Esophagus squamous epithelium (tissue), 5 donors: ENCODE results near the gene TBPL1. TPM values are rescaled to one million over a fixed set of nuclear protein-coding genes. Genes with fewer than 3 reads are reported as not detected.
A peak's percentile ranks its signal among the peaks of the same experiment; 100 is the strongest.

Experiments
- DNase-seq: peaks from one replicate; lab custom pipeline; 2025; lab: John Stamatoyannopoulos, UW
- H3K27ac ChIP-seq, 4 donors: fragments of 200-600 bp; sonication (generic); one replicate each; pipeline ENCODE4 v1.5.1; 2016 to 2019; ENCODE audit warnings: mild to moderate bottlenecking in 1 of 4
- H3K27me3 ChIP-seq, 4 donors: fragments of 200-600 bp; sonication (generic); 1 replicate in 3 of 4; 2 replicates in 1 of 4; pipeline versions ENCODE4 v1.5.1 to v1.6.0; 2017 to 2021; ENCODE audit warnings: antibody characterized with exemption in 1 of 4
- H3K36me3 ChIP-seq, 3 donors: fragments of 200-600 bp; sonication (generic); one replicate each; pipeline ENCODE4 v1.5.1; 2016 to 2019
- H3K4me1 ChIP-seq, 3 donors: fragments of 200-600 bp; sonication (generic); one replicate each; pipeline ENCODE4 v1.5.1; 2017 to 2019
- H3K4me3 ChIP-seq, 4 donors: fragments of 200-600 bp; sonication (generic); 1 replicate in 3 of 4; 2 replicates in 1 of 4; pipeline ENCODE4 v1.5.1; 2016 to 2019; ENCODE audit warnings: mild to moderate bottlenecking in 2 of 4, moderate library complexity in 1 of 4
- H3K9me3 ChIP-seq, 3 donors: fragments of 200-600 bp; sonication (generic); one replicate each; pipeline ENCODE4 v1.5.1; 2016 to 2019
- POLR2A ChIP-seq, 4 donors: fragments of 450-650 bp; IDR thresholded peaks; one replicate each; pipeline ENCODE4 v1.6.1; 2017; ENCODE audit warnings: antibody characterized with exemption in 4 of 4, mild to moderate bottlenecking in 4 of 4, moderate library complexity in 3 of 4
- WGBS, 2 donors: methylation state at CpG; one replicate each; pipeline ENCODE4 v1.1.5; 2018; 5-methylcytosine and 5-hydroxymethylcytosine counted together
- intact Hi-C: fragments of 100-400 bp; cut with DNase I; formaldehyde crosslinking; loops from one replicate; pipeline ENCODE4 v1.15.0; 2022
- total RNA-seq, 4 donors: library from RNA; depleted of rRNA; stranded (reverse); fragments of >200 nt; gene quantifications; one replicate each; pipeline ENCODE4 v1.1.0, GENCODE V29; 2016
- TF ChIP-seq, protein P1 (sequence below), 6 experiments: fragments of 450-650 bp in 4 of 6; fragments of 200-600 bp in 2 of 6; sonication (generic) in 2 of 6; IDR thresholded peaks; one replicate each; pipeline ENCODE4 v1.5.1; 2016 to 2019; ENCODE audit warnings: antibody characterized with exemption in 6 of 6, mild to moderate bottlenecking in 4 of 6, moderate library complexity in 4 of 6
- donor health status: DM: yes; HTN: yes; CAD: no.

The TBPL1 gene
- total RNA-seq, 4 donors from 2014 or later, result 9.0 to 27.5 (median 12.0) TPM

DNA sequence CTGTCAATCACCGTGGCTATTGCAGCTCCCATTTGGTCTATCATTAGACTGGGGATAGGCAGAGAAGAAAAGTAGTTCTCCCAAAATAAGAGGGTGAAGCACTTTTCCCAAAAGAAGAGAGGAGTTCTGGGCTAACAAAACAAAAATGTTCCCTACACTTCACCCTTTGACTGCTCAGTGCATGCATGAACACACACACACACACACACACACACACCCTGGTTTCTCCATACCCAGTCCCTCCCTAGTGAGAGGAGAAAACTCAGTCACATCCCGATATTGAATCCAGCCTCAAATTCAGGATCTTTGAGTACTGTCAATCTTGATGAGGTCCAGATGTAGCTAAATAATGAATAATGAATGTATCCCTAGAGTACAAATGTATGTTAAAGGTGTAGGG, 4.6 kb upstream of the TBPL1 start:
- WGBS, 2 donors, result 70 to 98% methylated on average over 1 to 2 of the region's 2 CpGs
- H3K27me3 ChIP-seq, result no peaks in the 10 kb centered on the region
- H3K4me3 ChIP-seq, result no peak overlapping the region
- DNase-seq, result no peak
- intact Hi-C loops, result no loop called here
- no peak for TF ChIP-seq POLR2A (IDR thresholded peaks at IDR 0.05)
- TF ChIP-seq, protein P1, sequence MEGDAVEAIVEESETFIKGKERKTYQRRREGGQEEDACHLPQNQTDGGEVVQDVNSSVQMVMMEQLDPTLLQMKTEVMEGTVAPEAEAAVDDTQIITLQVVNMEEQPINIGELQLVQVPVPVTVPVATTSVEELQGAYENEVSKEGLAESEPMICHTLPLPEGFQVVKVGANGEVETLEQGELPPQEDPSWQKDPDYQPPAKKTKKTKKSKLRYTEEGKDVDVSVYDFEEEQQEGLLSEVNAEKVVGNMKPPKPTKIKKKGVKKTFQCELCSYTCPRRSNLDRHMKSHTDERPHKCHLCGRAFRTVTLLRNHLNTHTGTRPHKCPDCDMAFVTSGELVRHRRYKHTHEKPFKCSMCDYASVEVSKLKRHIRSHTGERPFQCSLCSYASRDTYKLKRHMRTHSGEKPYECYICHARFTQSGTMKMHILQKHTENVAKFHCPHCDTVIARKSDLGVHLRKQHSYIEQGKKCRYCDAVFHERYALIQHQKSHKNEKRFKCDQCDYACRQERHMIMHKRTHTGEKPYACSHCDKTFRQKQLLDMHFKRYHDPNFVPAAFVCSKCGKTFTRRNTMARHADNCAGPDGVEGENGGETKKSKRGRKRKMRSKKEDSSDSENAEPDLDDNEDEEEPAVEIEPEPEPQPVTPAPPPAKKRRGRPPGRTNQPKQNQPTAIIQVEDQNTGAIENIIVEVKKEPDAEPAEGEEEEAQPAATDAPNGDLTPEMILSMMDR (IDR thresholded peaks at IDR 0.05), result no peak
- H3K9me3 ChIP-seq, result no peaks in the 10 kb centered on the region
- H3K27ac ChIP-seq, result no peak overlapping the region
- H3K36me3 ChIP-seq, result no peaks in the 10 kb centered on the region
- peaks cover 0 to 11% (median 5%) of the 10 kb centered on the region in 3 donors for H3K4me1 ChIP-seq

DNA sequence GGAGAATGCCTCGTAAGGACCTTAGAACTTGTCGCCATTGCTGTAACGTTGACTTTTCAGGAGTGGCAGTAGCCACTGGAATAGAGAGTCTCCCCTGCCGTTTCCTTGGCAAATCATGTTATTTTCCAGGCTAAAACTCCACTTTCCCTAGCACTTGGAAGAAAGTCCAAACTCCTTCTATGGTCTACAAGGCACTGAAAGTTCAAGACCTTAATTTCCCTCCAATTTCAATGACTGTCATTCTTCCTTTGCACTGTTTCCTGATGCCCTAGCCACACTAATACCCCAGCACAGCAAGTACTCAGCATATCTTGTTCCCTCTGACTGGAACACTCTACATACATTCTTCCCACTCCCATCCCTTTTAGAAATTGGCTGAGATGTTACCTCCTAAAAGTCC, 1.8 kb upstream of the TBPL1 start:
- H3K4me3 ChIP-seq, result peak overlapping the region in 3 of 4 donors; percentile 83 to 93 (median 92)
- H3K36me3 ChIP-seq, result no peaks in the 10 kb centered on the region
- H3K9me3 ChIP-seq, result no peaks in the 10 kb centered on the region
- intact Hi-C loops, result no loop called here
- DNase-seq, result no peak
- peak overlapping the region; percentile 79 to 96 (median 92) for H3K27ac ChIP-seq
- TF ChIP-seq, protein P1 (IDR thresholded peaks at IDR 0.05), result no peak
- TF ChIP-seq POLR2A (IDR thresholded peaks at IDR 0.05), result no peak
- peaks cover 4 to 30% (median 22%) of the 10 kb centered on the region in 3 donors for H3K4me1 ChIP-seq
- WGBS, 2 donors, result 73 to 82% methylated on average over 4 of the region's 4 CpGs
- H3K27me3 ChIP-seq, result no peaks in the 10 kb centered on the region

DNA sequence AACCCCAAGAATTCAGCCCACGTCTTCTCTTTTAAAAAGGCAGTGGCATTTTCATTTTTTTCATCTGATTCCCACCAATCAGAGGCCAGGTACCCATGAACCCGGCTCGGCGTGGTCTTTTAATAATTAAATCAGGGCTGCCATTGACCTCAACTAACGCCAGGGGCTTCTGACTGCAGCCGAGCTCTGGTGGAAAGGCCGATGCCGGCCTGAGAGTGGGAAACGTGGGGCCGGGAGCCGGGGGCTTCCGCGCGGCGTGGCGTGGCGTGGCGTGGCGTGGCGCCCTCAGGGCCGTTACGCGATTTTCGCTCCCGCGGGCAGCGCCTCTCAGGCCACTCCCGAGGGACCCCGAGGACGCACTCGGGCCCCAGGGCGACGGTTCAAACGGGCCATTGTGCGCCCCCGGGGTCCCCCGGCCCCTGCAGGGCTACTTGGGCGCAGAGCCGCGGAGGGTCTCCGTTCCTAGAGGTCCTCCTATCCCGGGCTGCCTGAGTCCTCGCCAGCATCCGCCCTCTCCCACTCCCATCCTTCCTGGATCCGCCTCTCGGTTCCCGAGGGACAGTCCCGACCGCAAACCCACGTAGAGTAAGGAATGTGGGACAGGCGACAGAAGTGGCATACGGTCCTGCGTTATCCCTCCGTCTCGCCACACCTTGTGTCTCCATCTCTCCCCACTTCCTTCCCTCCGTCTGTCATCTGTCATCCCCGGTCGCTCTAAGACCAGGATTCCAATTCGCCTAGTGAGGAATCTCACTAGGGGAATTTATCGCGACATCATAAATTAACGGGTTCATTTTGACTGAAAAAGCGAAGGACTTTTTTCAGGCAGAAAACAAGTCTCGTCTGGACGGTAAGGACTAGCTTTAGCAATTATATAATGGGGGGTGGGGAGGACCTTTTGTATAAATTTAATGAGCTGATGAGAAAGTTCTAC, 876 bp upstream of the TBPL1 start:
- Histone ChIP-seq H3K9me3 (no peaks in the 10 kb centered on the region), H3K27ac (peak overlapping the region; percentile 79 to 96 (median 92)), H3K4me1 (peaks cover 4 to 30% (median 22%) of the 10 kb centered on the region in 3 donors), H3K27me3 (no peaks in the 10 kb centered on the region), H3K36me3 (no peaks in the 10 kb centered on the region), H3K4me3 (peak overlapping the region; percentile 83 to 99 (median 92))
- 0% methylated on average over 22 to 40 of the region's 65 CpGs for WGBS, 2 donors
- no peak for DNase-seq
- intact Hi-C loops, result no loop called here
- TF ChIP-seq, protein P1 (IDR thresholded peaks at IDR 0.05), result peak in 5 of 6 experiments; percentile 33 to 45 (median 42)
- TF ChIP-seq POLR2A (IDR thresholded peaks at IDR 0.05), result no peak

DNA sequence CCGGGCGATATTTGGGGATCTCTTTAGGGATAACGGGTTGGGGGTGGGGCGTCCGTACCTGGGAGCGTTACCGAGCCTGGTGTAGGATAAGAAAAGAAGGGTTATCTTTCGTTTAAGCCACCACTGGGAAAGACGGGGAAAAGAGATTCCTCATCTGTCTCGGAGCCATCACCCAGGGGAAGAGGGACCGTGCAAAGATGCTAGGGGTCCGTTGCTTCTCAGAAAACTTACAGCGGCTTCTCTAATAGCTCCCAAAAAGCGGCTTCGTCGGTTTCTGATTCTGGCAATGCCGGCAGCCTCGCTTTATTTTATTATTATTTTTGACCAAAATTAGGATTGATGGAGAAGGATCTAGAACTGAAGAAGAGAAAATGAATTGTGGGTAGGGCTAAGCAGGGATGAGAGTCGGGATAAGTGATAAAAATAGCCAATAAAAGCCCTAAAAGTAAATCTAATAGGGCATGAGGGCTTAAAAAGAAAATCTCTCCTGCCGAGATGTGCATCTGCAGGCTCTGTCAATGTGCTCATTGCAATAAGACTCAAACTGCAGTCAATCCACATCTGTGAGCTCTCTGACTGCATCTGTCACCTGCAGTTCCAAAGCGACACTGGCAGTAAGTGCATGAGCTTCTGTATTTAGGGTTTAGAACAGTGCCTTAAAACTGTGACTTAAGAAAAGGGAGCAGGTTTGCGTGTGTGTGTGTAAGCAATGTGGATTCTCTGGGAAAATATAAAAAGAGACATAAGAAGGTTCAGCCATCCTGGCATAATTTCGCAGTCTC, 801 bp downstream of the TBPL1 start:
- WGBS, 2 donors, result 5 to 7% methylated on average over 18 to 21 of the region's 23 CpGs
- no peak for TF ChIP-seq POLR2A (IDR thresholded peaks at IDR 0.05)
- TF ChIP-seq, protein P1 (IDR thresholded peaks at IDR 0.05), result no peak
- Histone ChIP-seq H3K9me3 (no peaks in the 10 kb centered on the region), H3K36me3 (no peaks in the 10 kb centered on the region), H3K4me3 (peak overlapping the region; percentile 83 to 99 (median 92)), H3K4me1 (peaks cover 4 to 40% (median 22%) of the 10 kb centered on the region in 3 donors), H3K27ac (peak overlapping the region; percentile 79 to 96 (median 92)), H3K27me3 (no peaks in the 10 kb centered on the region)
- DNase-seq, result no peak
- intact Hi-C loops, result no loop called here
